Measurements from ENCODE around the gene TTC33.

GRCh38 chr5:40502736-40503135 is 253.0 kb downstream of the TTC33 start:
- TF ChIP-seq MAX (IDR thresholded peaks at IDR 0.05) (no peak), FOXM1 (IDR thresholded peaks at IDR 0.05; ENCODE audit: borderline replicate concordance, low read depth) (no peak), TCF12 (IDR thresholded peaks at IDR 0.05; ENCODE audit: low read depth) (no peak), CREB1 (IDR thresholded peaks at IDR 0.05; ENCODE audit: low read depth) (no peak), REST (IDR thresholded peaks at IDR 0.05; ENCODE audit: low read depth) (no peak), EP300 (IDR thresholded peaks at IDR 0.05; ENCODE audit: borderline replicate concordance) (no peak), TAF1 (IDR thresholded peaks at IDR 0.05; ENCODE audit: low read depth) (no peak), ZBTB7A (IDR thresholded peaks at IDR 0.05; ENCODE audit: low read depth) (no peak), USF1 (IDR thresholded peaks at IDR 0.05) (no peak), RAD21 (IDR thresholded peaks at IDR 0.05; ENCODE audit: low read depth) (no peak), EGR1 (IDR thresholded peaks at IDR 0.05) (no peak), NFIC (IDR thresholded peaks at IDR 0.05) (no peak), YY1 (IDR thresholded peaks at IDR 0.05; ENCODE audit: low read depth) (no peak)
